Limb (tissue), 2 donors: ENCODE measurements around the gene ZDHHC17.

Source experiments
- DNase-seq, 2 donors: peaks; one replicate each; pipeline ENCODE4 v3.0.0-alpha.2; 2016; ENCODE audit errors: extremely low spot score in 2 of 2

ZDHHC17 gene

GRCh38 chr12:76813265-76813664 lies 49.4 kb downstream of the ZDHHC17 start:
- no peak for DNase-seq

GRCh38 chr12:76813972-76814371 lies 50.1 kb downstream of the ZDHHC17 start:
- DNase-seq: no peak

- DNase-seq: peak in 1 of 2 donors; percentile 15
Observed at GRCh38 chr12:76820888-76821482, 57.1 kb downstream of the ZDHHC17 start.

GRCh38 chr12:76830436-76830835 lies 66.5 kb downstream of the ZDHHC17 start:
- peak in 1 of 2 donors; percentile 32 for DNase-seq

GRCh38 chr12:76836633-76837032 lies 72.7 kb downstream of the ZDHHC17 start:
- no peak for DNase-seq

- DNase-seq: no peak
Observed at GRCh38 chr12:76847260-76847659, 83.3 kb downstream of the ZDHHC17 start.

- no peak for DNase-seq
Observed at GRCh38 chr12:76848132-76848531, 84.2 kb downstream of the ZDHHC17 start.

GRCh38 chr12:76852106-76852505 lies 88.2 kb downstream of the ZDHHC17 start:
- DNase-seq: no peak

GRCh38 chr12:76855271-76855670 lies 91.4 kb downstream of the ZDHHC17 start:
- DNase-seq: no peak

GRCh38 chr12:76856018-76856644 lies 92.2 kb downstream of the ZDHHC17 start:
- no peak for DNase-seq

- no peak for DNase-seq
Observed at GRCh38 chr12:76859611-76860010, 95.7 kb downstream of the ZDHHC17 start.

- DNase-seq: no peak
Observed at GRCh38 chr12:76860256-76860655, 96.3 kb downstream of the ZDHHC17 start.

GRCh38 chr12:76863005-76863670 lies 99.2 kb downstream of the ZDHHC17 start:
- DNase-seq: no peak

- no peak for DNase-seq
Observed at GRCh38 chr12:76863837-76864236, 99.9 kb downstream of the ZDHHC17 start.

GRCh38 chr12:76864791-76865400 lies 101.0 kb downstream of the ZDHHC17 start:
- DNase-seq: no peak

GRCh38 chr12:76866151-76866567 lies 102.2 kb downstream of the ZDHHC17 start:
- DNase-seq: peak in 1 of 2 donors; percentile 49

- peak; percentile 68 to 74 for DNase-seq
Observed at GRCh38 chr12:76866726-76867125, 102.8 kb downstream of the ZDHHC17 start.

- no peak for DNase-seq
Observed at GRCh38 chr12:76871082-76871481, 107.2 kb downstream of the ZDHHC17 start.

GRCh38 chr12:76871742-76872141 lies 107.8 kb downstream of the ZDHHC17 start:
- no peak for DNase-seq

GRCh38 chr12:76872415-76872814 lies 108.5 kb downstream of the ZDHHC17 start:
- no peak for DNase-seq

GRCh38 chr12:76874027-76874426 lies 110.1 kb downstream of the ZDHHC17 start:
- no peak for DNase-seq

- DNase-seq: no peak
Observed at GRCh38 chr12:76874491-76875190, 110.7 kb downstream of the ZDHHC17 start.
